Astrocyte of the spinal cord (primary cell): ENCODE data around the gene GPS2.

ENCODE experiments used
- DNase-seq: peaks from one replicate; pipeline ENCODE4 v3.0.0; 2011; ENCODE audit warnings: low read depth, low spot score
- H3K4me3 ChIP-seq: 2 replicates; pipeline ENCODE4 v1.5.1; 2011; ENCODE audit warnings: low read depth, mild to moderate bottlenecking, low read length, moderate library complexity
- CTCF ChIP-seq: IDR thresholded peaks from 2 replicates; pipeline ENCODE4 v1.5.1; 2012; ENCODE audit warnings: low read depth, mild to moderate bottlenecking, low read length, inconsistent platforms
- in situ Hi-C: cut with HindIII; loops from 2 replicates; pipeline ENCODE4 v1.10.0; 2017; ENCODE audit warnings: low sequenced_read_pairs

Gene GPS2

DNA sequence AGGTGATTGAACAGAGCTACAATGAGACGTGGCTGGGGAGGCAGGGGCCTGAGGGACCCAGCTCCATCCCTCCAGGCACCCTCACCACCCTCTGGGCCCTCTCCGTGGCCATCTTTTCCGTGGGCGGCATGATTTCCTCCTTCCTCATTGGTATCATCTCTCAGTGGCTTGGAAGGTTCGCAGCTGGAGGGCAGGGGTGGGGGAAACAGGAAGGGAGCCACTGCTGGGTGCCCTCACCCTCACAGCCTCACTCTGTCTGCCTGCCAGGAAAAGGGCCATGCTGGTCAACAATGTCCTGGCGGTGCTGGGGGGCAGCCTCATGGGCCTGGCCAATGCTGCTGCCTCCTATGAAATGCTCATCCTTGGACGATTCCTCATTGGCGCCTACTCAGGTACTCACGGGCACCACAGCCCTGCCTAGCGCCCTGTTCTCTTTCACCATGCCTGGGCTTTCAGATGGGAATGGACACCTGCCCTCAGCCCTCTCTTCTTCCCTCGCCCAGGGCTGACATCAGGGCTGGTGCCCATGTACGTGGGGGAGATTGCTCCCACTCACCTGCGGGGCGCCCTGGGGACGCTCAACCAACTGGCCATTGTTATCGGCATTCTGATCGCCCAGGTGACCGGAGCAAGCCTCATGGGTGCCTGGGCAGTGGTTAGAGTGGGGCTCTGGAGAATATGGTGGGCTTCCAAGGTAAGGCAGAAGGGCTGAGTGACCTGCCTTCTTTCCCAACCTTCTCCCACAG lies 31.5 kb downstream of the GPS2 start:
- in situ Hi-C loops, result no loop called here
- DNase-seq, result no peak
- TF ChIP-seq CTCF, result no peak
- H3K4me3 ChIP-seq, result no peak overlapping the region

DNA sequence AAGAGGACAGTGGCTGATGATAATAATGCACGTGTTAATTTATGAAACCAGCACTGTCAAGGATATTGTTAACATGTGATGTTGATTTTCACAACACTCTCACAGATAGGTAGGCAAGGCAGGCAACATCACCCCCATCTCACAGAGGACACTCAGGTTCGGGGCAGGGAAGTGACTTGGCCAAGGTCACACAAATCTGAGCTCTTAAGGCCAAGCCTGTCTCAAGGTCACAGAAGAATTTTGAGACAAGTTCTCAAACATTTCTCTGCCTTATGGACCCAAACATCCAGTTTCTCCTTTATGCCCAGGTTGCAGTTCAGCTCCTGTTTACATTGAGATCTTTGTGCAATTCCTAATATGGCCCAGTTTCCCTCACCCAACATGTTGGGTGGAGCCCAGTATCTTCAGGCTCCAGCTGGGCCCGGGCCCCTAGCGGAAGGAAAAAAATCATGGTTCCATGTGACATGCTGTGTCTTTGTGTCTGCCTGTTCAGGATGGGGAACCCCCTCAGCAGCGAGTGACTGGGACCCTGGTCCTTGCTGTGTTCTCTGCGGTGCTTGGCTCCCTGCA lies 32.3 kb downstream of the GPS2 start:
- in situ Hi-C loops, result no loop called here
- no peak for TF ChIP-seq CTCF
- no peak for DNase-seq
- H3K4me3 ChIP-seq, result no peak overlapping the region

DNA sequence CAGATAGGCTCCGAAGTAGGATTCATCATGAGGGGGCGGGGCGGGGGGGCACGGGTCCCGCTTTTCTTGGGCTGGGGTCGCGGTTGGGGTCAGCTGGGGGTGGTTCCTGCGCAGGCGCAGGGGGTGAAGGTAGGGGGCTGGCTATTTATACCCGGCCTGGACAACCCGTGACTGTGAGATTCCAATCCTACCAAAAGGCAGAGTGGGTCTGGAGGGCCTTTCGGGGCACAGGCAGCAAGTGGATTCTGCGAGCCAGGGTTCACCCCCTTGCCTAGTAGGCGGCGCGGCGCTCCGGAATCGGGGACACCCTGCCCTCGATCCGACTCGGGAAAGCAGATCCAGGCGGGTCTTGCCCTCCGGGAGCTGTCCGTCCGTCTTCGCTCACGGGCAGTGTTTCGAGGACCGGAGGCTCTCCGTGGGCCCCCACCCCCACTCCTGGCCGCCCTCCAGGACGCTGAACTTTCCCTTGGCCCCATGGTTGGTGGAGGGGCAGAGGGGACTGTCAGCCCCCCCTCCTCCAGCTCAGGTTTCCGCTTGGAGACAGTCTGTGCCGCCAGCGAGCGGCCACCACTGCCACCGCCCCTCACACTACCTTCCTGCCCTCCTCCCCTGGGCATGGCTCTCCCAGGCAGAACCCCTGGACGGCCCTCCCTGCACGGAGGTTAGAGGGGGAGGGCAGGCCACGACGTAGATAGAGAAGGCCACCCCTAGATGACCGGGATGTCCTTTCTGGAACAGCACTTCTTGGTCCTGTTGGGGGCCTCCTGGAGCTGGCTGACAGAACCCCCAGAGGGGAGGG lies 33.0 kb downstream of the GPS2 start:
- no peak for DNase-seq
- TF ChIP-seq CTCF, result no peak
- peak overlapping the region; percentile 36 for H3K4me3 ChIP-seq
- in situ Hi-C loops, result no loop called here

DNA sequence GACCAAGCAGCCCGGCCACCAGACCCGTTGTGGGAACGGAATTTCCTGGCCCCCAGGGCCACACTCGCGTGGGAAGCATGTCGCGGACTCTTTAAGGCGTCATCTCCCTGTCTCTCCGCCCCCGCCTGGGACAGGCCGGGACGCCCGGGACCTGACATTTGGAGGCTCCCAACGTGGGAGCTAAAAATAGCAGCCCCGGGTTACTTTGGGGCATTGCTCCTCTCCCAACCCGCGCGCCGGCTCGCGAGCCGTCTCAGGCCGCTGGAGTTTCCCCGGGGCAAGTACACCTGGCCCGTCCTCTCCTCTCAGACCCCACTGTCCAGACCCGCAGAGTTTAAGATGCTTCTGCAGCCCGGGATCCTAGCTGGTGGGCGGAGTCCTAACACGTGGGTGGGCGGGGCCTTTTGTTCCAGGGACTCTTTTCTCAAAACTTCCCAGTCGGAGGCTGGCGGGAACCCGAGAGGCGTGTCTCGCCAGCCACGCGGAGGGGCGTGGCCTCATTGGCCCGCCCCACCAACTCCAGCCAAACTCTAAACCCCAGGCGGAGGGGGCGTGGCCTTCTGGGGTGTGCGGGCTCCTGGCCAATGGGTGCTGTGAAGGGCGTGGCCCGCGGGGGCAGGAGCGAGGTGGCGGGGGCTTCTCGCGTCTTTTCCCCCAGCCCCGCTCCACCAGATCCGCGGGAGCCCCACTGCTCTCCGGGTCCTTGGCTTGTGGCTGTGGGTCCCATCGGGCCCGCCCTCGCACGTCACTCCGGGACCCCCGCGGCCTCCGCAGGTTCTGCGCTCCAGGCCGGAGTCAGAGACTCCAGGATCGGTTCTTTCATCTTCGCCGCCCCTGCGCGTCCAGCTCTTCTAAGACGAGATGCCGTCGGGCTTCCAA lies 33.8 kb downstream of the GPS2 start, which contains the start of gene SLC2A4:
SLC2A4 (plus strand) TSS at position 645 of the 879 bp plus-strand sequence; CDS start at position 862, 217 bp downstream.
- TF ChIP-seq CTCF, result no peak
- in situ Hi-C loops, result no loop called here

GRCh38 chr17:7280519-7281073 lies 34.6 kb downstream of the GPS2 start:
- peak; percentile 95 for TF ChIP-seq CTCF
- in situ Hi-C loops, result no loop called here
- H3K4me3 ChIP-seq, result peak overlapping the region; percentile 36
- DNase-seq, result peak; percentile 72

More for the DNA sequence above, 33.8 kb downstream of the GPS2 start, which contains the start of gene SLC2A4:
- peak within 1 kb of the TSS; percentile 36 for H3K4me3 ChIP-seq
- peak; percentile 93 for DNase-seq
